Stomach (tissue), 9 donors: ENCODE results near the gene SNAP91. TPM values are rescaled to one million over a fixed set of nuclear protein-coding genes. Genes with fewer than 3 reads are reported as not detected.

Experiments
- DNase-seq, 2 donors: peaks; one replicate each; pipeline versions ENCODE4 v3.0.0 to v3.0.0-alpha.2; 2013 to 2019
- H3K27ac ChIP-seq, 5 donors: fragments of 200-600 bp in 4 of 5; sonication (generic) in 4 of 5; one replicate each; pipeline ENCODE4 v1.5.1; 2013 to 2019; ENCODE audit warnings: mild to moderate bottlenecking in 1 of 5, moderate library complexity in 1 of 5
- H3K27me3 ChIP-seq, 3 donors: fragments of 200-600 bp; sonication (generic); one replicate each; pipeline ENCODE4 v1.5.1; 2017 to 2019; ENCODE audit warnings: mixed run types in 1 of 3
- H3K36me3 ChIP-seq, 4 donors: fragments of 200-600 bp; sonication (generic); 1 replicate in 3 of 4; 2 replicates in 1 of 4; pipeline ENCODE4 v1.5.1; 2016 to 2019
- H3K4me1 ChIP-seq, 4 donors: fragments of 200-600 bp; sonication (generic); one replicate each; pipeline ENCODE4 v1.5.1; 2016 to 2019
- H3K4me3 ChIP-seq, 4 donors: fragments of 200-600 bp; sonication (generic) in 3 of 4; one replicate each; pipeline ENCODE4 v1.5.1; 2016 to 2019; ENCODE audit warnings: mild to moderate bottlenecking in 1 of 4
- H3K9me3 ChIP-seq, 4 donors: fragments of 200-600 bp; sonication (generic); one replicate each; pipeline ENCODE4 v1.5.1; 2016 to 2019
- CTCF ChIP-seq, 7 experiments: fragments of 450-650 bp in 4 of 7; fragments of 200-600 bp in 3 of 7; sonication (generic) in 3 of 7; IDR thresholded peaks; one replicate each; pipeline ENCODE4 v1.5.1; 2016 to 2019; ENCODE audit warnings: antibody characterized with exemption in 7 of 7, control low read depth in 2 of 7, mild to moderate bottlenecking in 1 of 7
- EP300 ChIP-seq: sonication (generic); formaldehyde crosslinking; IDR thresholded peaks from one replicate; pipeline ENCODE4 v1.6.1; 2017; ENCODE audit warnings: antibody characterized with exemption
- POLR2A ChIP-seq, 4 donors: fragments of 450-650 bp; IDR thresholded peaks; one replicate each; pipeline ENCODE4 v1.6.1; 2016; ENCODE audit warnings: antibody characterized with exemption in 4 of 4, control low read depth in 2 of 4, mild to moderate bottlenecking in 1 of 4, moderate library complexity in 1 of 4
- POLR2AphosphoS5 ChIP-seq, 3 donors: sonication (generic); formaldehyde crosslinking; IDR thresholded peaks; one replicate each; pipeline ENCODE4 v1.6.1; 2016; ENCODE audit warnings: antibody characterized with exemption in 3 of 3
- WGBS, 5 donors: extraction: QIAGEN DNeasy Blood & Tissue Kit in 3 of 5; methylation state at CpG; one replicate each; pipeline versions ENCODE4 v1.1.5 to v1.1.7; 2013 to 2018; 5-methylcytosine and 5-hydroxymethylcytosine counted together
- intact Hi-C: fragments of 100-400 bp; cut with DNase I; formaldehyde crosslinking; loops from one replicate; pipeline ENCODE4 v1.15.1; 2023; ENCODE audit warnings: low total_unique reads
- polyA plus RNA-seq, 3 donors: library from polyadenylated mRNA; stranded (reverse); fragments of 200-250 nt; gene quantifications; one replicate each; pipeline ENCODE4 v1.2.3, GENCODE V29; 2013
- total RNA-seq, 5 donors: library from RNA; depleted of rRNA; stranded (reverse); fragments of >200 nt; gene quantifications; one replicate each; pipeline versions ENCODE4 v1.1.0 to v1.2.3, GENCODE V29; 2014 to 2016
- donor health status: healthy with polysubstance abuse.
- donor health status: Bipolar disorder and iron deficiency.
- donor health status: healthy.

The SNAP91 gene
- total and polyA plus RNA-seq, 8 donors, result 0.12 to 3.5 (median 0.41) TPM; not detected in 4

- WGBS, 5 donors, result 48 to 93% (median 91%) methylated on average over 1 of the region's 1 CpG
- no peak overlapping the region for H3K27ac ChIP-seq
- H3K36me3 ChIP-seq, result no peaks in the 10 kb centered on the region
- H3K4me3 ChIP-seq, result no peak overlapping the region
- TF ChIP-seq CTCF (IDR thresholded peaks at IDR 0.05), result no peak
- TF ChIP-seq EP300, result no peak
- TF ChIP-seq POLR2A (IDR thresholded peaks at IDR 0.05), result no peak
- no peak for TF ChIP-seq POLR2AphosphoS5 (IDR thresholded peaks at IDR 0.05)
- no peaks in the 10 kb centered on the region for H3K4me1 ChIP-seq
- no peaks in the 10 kb centered on the region for H3K27me3 ChIP-seq
- no peaks in the 10 kb centered on the region for H3K9me3 ChIP-seq
- intact Hi-C loops, result no loop called here
- no peak for DNase-seq
Measured at GRCh38 chr6:83605517-83605916, 103.4 kb downstream of the SNAP91 start.

GRCh38 chr6:83603551-83603950 lies 105.3 kb downstream of the SNAP91 start:
- Histone ChIP-seq H3K27me3 (no peaks in the 10 kb centered on the region), H3K4me1 (no peaks in the 10 kb centered on the region), H3K9me3 (no peaks in the 10 kb centered on the region), H3K36me3 (no peaks in the 10 kb centered on the region), H3K4me3 (no peak overlapping the region), H3K27ac (no peak overlapping the region)
- intact Hi-C loops, result no loop called here
- no peak for DNase-seq
- 57 to 68% (median 64%) methylated on average over 2 of the region's 2 CpGs for WGBS, 5 donors
- TF ChIP-seq EP300 (no peak), POLR2AphosphoS5 (IDR thresholded peaks at IDR 0.05) (no peak), POLR2A (IDR thresholded peaks at IDR 0.05) (no peak), CTCF (IDR thresholded peaks at IDR 0.05) (no peak)

- Histone ChIP-seq H3K4me3 (no peak overlapping the region), H3K36me3 (no peaks in the 10 kb centered on the region), H3K9me3 (no peaks in the 10 kb centered on the region), H3K4me1 (no peaks in the 10 kb centered on the region), H3K27me3 (no peaks in the 10 kb centered on the region), H3K27ac (no peak overlapping the region)
- no peak for DNase-seq
- TF ChIP-seq POLR2A (IDR thresholded peaks at IDR 0.05) (no peak), POLR2AphosphoS5 (IDR thresholded peaks at IDR 0.05) (no peak), CTCF (IDR thresholded peaks at IDR 0.05) (no peak), EP300 (no peak)
- 64 to 77% (median 72%) methylated on average over 3 of the region's 3 CpGs for WGBS, 5 donors
- intact Hi-C loops, result no loop called here
Measured at GRCh38 chr6:83601119-83601518, 107.8 kb downstream of the SNAP91 start.

GRCh38 chr6:83600459-83600858 lies 108.4 kb downstream of the SNAP91 start:
- Histone ChIP-seq H3K36me3 (no peaks in the 10 kb centered on the region), H3K27me3 (no peaks in the 10 kb centered on the region), H3K9me3 (no peaks in the 10 kb centered on the region), H3K27ac (no peak overlapping the region), H3K4me3 (no peak overlapping the region), H3K4me1 (no peaks in the 10 kb centered on the region)
- no peak for DNase-seq
- intact Hi-C loops, result no loop called here
- 80 to 95% (median 93%) methylated on average over 1 of the region's 1 CpG for WGBS, 5 donors
- no peak for TF ChIP-seq POLR2A (IDR thresholded peaks at IDR 0.05)

- Histone ChIP-seq H3K4me3 (no peak overlapping the region), H3K27ac (no peak overlapping the region), H3K27me3 (no peaks in the 10 kb centered on the region), H3K36me3 (no peaks in the 10 kb centered on the region), H3K9me3 (no peaks in the 10 kb centered on the region), H3K4me1 (no peaks in the 10 kb centered on the region)
- intact Hi-C loops, result no loop called here
- no peak for TF ChIP-seq CTCF (IDR thresholded peaks at IDR 0.05)
- TF ChIP-seq POLR2A (IDR thresholded peaks at IDR 0.05), result no peak
- TF ChIP-seq EP300, result no peak
- no peak for TF ChIP-seq POLR2AphosphoS5 (IDR thresholded peaks at IDR 0.05)
- no peak for DNase-seq
- 91 to 100% (median 92%) methylated on average over 1 of the region's 1 CpG for WGBS, 5 donors
Measured at GRCh38 chr6:83597511-83597910, 111.4 kb downstream of the SNAP91 start.
